GM19351 (cell line): ENCODE data around the gene ELP5.
A peak's percentile ranks its signal among the peaks of the same experiment; 100 is the strongest.

Source experiments
- ATAC-seq: cut with Tn5 transposase; IDR thresholded peaks from one replicate; pipeline ENCODE4 v1.9.1; 2021; ENCODE audit warnings: mild to moderate bottlenecking, moderate library complexity; ENCODE audit not compliant: unreplicated experiment

The ELP5 gene

DNA sequence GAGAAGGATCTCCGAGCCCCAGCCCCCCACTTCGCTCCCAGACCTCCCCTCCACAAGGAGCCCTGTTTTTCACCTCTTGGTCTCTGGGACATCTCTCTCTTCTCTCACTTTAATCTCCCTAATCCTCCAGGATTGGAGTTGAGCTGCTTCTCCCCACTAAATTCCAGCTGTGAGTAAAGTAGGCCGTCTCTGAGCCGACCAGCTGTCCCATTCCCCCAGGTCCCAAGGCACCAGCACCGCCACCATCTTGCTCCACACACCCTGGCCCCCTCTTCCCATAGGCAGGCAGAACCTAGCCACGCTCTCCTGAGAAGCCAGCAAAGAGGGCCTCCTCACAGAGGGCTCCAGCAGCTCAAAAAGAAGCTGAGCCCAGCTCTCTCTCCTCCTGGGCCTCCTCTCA, 33.3 kb upstream of the ELP5 start:
- no peak for ATAC-seq

DNA sequence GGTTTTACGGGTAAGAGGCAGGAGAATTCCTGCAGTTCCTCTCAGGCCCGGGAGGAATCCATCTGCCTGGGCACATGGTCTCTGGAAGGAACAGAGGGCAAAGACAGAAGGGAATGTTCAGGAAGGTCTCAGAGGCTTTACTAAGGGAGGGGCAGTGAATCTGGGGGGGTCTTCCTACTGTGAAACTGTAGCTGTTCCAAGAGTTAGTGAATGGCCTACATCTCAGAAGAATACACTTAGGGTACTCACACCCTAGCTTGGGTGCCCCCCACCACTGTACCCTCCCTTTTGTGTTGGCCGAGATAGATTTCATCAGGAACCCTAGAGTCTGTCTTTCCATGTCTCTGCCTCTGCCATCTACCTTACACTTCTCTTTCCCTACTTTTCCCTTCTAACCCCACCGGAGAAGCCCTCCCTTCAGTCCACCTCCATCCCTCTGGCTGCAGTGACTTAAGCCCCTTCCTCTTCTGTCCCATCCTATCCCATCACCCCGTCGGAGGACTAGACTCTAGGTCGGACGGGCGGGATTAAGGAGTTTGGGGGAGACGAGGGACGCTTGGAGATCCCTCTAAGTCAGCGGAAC, 32.7 kb upstream of the ELP5 start:
- ATAC-seq: no peak

DNA sequence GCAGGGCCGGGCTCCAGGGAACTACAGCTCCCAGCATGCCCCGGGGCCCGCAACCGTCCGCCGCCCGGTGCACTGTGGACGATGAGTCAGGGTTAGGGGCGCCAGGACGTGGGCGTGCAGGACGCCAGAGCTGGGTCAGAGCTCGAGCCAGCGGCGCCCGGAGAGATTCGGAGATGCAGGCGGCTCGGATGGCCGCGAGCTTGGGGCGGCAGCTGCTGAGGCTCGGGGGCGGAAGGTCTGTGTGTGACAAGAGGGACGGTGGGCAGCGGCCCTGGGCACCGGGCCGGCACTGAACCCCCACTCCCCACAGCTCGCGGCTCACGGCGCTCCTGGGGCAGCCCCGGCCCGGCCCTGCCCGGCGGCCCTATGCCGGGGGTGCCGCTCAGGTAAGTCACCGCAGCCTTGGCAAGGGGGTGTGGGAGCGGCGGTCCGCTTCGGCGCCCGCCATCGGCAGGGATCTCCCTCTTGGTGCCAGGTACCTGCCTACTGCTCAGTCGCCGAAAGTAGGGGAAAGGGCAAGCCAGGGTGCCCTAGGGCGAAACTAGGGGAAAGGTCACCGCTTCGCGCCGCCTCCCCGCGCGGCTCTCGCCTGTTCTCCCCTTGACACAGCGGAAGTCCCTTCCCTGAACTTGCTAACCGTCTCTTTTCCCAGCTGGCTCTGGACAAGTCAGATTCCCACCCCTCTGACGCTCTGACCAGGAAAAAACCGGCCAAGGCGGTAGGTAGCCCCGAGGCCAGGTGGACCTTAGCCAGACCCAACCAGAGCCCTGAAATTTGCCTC, 32.0 kb upstream of the ELP5 start, which contains the start of the genes ACADVL and DLG4:
Gene ACADVL, plus strand, starts transcription at position 127 of the 781 bp plus-strand sequence. Its CDS starts 47 bp downstream, at position 174.
Gene DLG4, minus strand, starts transcription at position 25 of the 781 bp plus-strand sequence.
- ATAC-seq: peak; percentile 55

DNA sequence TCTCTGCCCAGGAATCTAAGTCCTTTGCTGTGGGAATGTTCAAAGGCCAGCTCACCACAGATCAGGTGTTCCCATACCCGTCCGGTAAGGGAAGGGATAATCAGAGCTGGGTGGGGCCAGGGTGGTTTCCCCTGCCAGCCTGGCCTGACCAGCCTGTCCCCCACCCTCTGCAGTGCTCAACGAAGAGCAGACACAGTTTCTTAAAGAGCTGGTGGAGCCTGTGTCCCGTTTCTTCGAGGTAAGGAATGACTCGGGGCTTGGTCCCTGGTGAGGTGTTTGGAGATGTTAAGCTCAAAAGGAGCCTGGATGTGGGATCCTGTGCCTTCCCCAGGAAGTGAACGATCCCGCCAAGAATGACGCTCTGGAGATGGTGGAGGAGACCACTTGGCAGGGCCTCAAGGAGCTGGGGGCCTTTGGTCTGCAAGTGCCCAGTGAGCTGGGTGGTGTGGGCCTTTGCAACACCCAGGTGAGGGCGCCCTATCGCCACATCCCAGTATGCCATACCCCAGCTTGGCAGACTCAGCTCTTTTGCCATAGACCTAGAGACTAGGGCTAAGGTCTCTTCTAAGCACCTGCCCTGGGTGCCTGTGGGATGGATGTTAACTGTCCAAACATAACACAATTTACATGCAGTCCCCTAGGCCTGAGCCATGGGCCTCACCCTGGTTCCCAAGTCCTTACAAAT, 31.3 kb upstream of the ELP5 start:
- ATAC-seq: no peak

DNA sequence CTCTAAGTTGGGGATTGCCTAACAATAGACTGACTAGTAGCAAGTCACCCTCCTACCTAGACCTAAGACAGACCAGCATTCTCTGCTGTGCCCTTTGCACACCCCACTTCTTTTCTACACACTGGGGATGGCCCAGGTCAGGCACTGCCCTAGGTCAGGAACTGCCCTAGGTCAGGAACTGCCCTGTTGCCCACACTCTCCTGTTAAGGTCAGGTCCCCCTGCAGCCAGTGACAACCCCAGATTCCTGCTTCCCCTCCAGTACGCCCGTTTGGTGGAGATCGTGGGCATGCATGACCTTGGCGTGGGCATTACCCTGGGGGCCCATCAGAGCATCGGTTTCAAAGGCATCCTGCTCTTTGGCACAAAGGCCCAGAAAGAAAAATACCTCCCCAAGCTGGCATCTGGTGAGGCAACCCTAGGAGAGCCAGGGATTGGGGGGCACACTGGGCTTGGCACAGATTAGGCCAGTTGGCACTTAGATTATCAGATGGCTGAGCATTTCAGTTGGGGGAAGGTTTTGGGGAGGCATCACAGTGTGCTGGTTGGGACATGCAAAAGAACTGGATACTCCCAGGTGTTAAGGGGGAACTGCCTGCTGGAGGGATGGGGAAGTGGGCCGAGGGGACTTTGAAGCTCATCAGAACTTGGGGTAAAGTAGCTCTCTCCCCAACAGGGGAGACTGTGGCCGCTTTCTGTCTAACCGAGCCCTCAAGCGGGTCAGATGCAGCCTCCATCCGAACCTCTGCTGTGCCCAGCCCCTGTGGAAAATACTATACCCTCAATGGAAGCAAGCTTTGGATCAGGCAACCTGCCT, 30.5 kb upstream of the ELP5 start:
- ATAC-seq: no peak

DNA sequence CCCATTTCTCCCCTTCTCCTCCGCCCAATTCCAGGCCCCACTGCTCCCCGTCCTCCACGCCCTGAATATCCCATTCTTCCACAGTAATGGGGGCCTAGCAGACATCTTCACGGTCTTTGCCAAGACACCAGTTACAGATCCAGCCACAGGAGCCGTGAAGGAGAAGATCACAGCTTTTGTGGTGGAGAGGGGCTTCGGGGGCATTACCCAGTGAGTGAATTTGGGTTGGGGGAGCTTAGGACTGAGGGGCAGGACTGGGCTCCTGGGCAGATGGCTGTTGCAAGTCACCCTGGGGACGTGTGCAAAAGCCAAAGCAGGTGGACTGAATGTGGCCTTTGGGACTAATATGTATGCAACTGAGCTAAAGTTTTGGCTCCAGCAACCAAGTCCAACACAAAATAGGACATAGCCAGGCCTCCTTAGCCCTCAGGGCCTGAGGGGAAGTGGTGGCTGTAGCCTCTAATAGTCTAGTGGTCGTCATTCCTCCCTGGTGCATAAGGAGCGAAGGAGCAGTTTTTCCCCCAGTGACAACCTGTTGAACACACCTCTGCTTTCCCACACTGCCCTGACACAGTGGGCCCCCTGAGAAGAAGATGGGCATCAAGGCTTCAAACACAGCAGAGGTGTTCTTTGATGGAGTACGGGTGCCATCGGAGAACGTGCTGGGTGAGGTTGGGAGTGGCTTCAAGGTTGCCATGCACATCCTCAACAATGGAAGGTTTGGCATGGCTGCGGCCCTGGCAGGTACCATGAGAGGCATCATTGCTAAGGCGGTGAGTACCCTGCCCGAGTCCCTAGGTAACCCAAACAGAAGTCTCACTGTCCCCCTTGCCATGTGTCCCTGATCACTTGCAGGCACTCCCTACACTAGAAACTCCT, 29.7 kb upstream of the ELP5 start:
- no peak for ATAC-seq

DNA sequence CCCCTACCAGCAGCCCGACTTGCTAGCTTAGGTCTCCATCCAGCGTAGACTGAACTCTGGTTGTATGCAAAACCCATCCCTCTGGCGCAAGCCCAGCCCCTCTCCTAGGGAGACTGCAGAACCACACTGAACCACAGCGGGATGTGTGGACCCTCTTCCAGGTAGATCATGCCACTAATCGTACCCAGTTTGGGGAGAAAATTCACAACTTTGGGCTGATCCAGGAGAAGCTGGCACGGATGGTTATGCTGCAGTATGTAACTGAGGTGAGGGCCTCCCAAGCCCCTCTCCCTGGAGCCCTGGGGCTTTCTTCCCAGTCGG, 29.1 kb upstream of the ELP5 start:
- ATAC-seq: no peak

DNA sequence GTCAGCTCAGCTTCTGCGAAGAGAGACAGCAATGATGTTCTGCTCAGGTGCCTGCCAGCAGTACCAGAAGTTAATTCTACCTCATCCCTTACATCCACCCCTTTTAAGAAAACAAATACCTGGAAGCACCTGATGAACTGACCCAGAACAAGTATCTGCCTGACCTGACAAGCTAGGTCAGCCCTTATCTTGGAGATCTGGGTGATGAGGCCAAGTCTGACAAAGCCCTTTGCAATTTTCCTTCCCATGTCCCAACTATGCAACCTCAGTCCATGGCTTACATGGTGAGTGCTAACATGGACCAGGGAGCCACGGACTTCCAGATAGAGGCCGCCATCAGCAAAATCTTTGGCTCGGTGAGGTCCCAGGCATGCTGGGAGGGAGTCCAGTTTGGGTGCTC, 28.6 kb upstream of the ELP5 start:
- no peak for ATAC-seq

DNA sequence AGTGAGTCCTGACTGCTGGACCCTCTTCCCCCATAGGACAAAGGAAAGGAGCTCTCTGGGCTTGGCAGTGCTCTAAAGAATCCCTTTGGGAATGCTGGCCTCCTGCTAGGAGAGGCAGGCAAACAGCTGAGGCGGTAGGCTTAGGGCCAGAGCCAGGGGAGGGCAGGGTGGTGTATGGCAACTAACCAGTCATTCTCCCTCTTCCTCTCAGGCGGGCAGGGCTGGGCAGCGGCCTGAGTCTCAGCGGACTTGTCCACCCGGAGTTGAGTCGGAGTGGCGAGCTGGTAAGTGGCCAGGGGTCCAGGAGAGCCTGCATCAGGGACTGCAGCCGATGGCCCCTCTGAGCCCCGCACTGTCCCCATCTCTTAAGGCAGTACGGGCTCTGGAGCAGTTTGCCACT, 27.9 kb upstream of the ELP5 start:
- ATAC-seq: no peak

DNA sequence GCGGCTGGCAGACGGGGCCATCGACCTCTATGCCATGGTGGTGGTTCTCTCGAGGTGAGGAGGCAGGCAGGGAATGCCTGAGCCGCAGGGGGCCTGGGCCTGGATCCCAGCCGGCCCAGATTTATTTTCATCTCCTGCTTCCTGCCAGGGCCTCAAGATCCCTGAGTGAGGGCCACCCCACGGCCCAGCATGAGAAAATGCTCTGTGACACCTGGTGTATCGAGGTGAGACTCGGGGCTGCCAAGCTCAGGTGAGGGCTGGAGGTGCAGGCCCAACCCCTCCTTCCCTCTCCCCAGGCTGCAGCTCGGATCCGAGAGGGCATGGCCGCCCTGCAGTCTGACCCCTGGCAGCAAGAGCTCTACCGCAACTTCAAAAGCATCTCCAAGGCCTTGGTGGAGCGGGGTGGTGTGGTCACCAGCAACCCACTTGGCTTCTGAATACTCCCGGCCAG, 27.3 kb upstream of the ELP5 start:
- no peak for ATAC-seq

DNA sequence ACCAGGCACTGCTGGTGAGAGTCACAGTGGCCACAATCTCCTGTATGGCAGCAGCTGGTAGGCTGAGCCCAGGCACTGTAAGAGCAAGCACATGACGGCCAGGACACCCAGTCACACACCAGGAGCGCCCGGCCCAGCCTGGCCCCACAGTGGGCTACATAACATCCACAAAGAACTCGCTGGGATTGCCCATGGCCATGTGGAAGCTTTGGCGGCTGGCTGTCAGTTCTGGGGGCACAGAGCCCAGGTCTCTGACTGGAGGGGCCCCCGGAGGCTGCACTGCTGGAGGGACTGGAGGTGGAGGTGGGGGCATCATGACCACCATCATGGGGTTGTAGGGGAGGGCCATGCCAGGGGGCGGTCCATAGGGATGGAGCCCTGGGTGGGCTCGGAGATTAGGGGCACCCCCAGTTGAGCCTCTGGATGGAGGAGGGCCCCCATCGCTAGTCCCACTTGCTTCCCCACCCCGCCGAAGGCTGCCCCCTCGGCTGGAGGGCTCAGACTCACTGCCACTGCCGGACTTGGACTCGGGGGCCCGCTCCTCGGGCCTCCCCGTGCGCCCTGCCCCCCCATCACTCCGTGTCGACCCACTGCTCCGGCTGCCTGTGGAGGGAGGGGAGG, 26.2 kb upstream of the ELP5 start:
- ATAC-seq: no peak

DNA sequence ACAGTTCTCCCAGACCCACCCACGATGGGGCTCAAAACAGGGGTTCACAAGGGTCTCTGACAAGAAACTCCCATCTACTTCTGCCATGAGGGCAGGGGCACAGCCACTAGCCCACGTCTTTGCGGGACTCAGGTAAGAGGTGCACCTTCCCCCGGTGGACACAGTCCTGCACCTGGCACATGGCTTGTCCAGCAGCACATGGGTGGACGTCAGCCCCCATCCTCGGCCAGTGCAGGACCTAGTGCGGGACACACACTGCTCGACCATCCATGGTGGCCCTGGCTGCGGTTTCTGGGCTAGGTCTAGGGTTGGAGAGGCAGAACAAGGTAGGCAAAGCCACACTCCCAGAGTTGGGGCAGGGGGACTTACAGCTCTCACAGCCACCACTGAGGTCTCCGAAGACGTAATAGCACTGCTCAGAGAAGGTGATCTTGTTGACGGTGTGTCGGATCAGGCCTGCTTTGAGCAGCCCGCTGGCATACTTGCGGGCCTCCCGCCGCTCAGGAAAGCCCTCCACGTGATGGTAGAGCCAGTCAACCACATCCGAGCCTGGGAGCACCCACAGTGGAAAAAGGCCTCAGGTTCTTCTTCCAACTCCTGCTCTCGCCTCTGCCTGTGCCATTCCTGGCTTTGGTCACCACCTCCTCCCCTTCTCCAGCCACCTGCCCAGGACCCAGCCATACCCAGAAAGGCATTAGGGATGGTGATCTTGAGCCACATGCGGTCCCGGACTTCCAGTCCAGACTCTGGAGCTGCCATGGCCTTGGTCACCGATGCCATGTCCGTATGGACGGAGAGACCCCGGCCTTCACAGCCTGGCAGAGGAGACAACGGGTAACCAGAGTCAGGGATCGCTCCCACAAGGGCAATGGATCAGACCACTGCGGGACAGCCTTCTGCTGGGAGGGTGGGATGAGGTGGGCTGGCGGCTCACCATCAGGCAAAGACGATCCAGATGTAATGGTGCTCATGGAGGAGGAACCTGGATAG, 25.0 kb upstream of the ELP5 start:
- ATAC-seq: no peak

DNA sequence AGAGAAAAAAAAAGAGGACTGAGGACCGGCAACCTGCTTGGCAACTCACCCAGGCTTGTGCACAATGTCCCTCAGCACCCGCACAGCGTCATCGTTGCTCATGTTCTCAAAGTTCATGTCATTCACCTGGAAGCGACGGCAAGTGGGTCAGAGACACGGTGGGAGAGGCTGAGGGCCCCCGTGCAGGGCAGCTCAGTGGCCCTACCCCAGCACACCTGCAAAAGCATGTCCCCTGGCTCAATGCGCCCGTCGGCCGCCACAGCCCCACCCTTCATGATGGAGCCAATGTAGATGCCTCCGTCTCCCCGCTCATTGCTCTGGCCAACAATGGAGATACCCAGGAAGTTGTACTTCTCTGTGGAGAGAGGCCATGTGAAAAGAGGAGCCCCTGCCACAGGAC, 23.1 kb upstream of the ELP5 start:
- ATAC-seq: no peak

DNA sequence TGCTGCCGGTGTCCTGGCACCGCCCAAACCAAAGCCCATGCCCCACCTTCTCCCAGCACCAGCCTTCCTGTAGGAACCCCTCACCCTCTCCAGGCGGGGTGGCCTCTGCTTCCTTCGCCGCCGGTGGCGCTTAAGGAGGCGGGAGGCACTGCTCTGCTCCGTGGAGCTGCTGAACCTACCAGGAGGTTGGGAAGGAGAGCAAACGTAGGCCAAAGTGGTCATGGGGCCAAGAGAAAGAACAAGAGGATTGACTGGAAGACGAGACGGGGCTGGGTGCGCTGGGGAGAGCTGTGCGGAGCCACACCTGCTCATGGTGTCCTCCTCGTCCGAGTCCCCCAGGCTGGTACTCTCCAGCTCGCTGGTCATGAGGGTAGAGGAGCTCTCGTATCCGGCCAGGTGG, 22.5 kb upstream of the ELP5 start:
- ATAC-seq: no peak

DNA sequence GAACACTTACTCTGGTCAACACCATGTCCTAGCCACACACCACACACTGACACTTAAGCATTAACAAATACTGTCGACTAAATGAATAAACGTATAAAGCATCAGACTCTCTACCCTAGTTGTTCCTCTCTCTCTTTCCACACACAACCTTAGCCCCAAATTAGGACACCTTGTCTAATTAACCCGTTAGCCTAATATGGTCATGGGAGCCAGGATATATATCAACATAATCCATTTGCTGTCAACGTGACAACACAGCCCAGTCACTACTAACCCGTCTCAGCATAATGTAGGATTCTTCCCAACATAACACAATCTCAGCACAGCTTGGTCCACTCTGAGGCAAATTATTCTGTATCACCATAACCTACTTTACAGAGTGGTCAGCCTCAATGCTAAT, 19.9 kb upstream of the ELP5 start:
- ATAC-seq: no peak

DNA sequence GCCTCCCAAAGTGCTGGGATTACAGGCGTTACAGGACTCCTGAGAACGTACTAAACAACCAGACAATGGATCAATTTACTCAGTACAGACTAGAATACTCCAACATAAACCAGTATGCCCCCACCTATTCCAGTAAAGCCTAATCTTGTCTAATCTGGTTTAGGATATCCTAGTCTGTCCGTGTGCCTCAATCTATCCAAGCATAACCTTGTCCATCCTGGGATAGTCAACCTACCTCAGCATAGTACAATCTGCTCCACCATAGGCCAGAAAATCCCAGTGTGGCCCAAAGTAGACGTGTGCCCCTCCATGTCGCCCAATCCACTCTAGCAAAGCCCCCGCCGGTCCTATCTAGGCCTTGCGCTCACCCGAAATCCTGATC, 18.3 kb upstream of the ELP5 start:
- ATAC-seq: no peak

DNA sequence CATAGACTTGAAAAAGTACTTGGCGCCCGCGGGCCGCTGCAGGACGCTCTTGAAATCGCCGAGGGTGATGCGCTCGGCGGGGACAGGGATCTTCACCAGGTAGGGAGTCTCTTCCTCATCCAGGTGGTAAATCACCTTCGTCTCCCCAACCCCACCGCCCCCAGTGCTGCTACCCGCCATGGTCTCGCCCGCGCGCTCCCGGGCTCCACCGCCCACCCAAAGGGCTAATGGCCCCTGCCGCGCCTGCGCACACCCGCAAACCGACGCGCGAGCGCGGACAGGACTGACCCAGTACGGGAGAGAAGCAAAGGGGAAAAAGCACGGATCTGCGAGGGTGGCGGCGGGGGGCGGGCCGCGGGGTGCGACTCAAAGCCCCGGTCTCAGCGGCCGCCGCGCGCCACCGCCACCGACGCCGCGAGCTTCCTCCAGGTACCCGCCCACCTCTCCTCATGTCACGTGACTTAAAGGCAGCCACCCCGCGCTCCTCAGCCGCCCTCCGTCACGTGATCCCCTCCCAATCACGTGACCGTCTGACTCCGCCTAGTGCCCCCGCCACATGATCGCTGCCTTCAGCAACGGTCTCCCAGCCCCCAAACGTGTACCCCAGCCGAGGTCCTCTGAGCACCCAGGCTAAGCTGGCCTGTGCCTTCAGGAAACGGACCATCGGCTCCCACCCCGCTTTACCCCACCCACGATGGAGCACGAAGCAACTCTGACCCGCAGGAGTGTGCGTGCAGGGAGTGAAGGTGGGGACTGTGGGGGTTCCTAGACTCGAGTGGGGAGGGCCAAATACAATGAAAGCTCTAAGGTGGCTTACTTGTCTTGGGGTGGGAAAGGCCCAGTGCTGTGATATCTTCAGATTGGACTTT, 17.7 kb upstream of the ELP5 start, which contains the start of gene DVL2:
Gene DVL2, minus strand, starts transcription at position 435 of the 869 bp plus-strand sequence. Its CDS starts 255 bp downstream, at position 180.
- peak; percentile 61 for ATAC-seq
